Type B pancreatic cell (in vitro differentiated cells): ENCODE measurements around the gene SHCBP1L. TPM values are rescaled to one million over a fixed set of nuclear protein-coding genes. Genes with fewer than 3 reads are reported as not detected.
A peak's percentile ranks its signal among the peaks of the same experiment; 100 is the strongest.

Experiments used
- DNase-seq: peaks from one replicate; pipeline ENCODE4 v3.0.0; 2021; ENCODE audit warnings: mixed read lengths; ENCODE audit not compliant: unreplicated experiment; ENCODE audit errors: extremely low spot score
- H3K27ac Mint-ChIP-seq: 2 replicates; pipeline ENCODE4 v1.8.0; 2021; ENCODE audit warnings: mild to moderate bottlenecking, mixed read lengths
- H3K27me3 Mint-ChIP-seq: 2 replicates; pipeline ENCODE4 v1.8.0; 2021; ENCODE audit warnings: mixed read lengths
- H3K36me3 Mint-ChIP-seq: 2 replicates; pipeline ENCODE4 v1.8.0; 2021; ENCODE audit warnings: mixed read lengths
- H3K4me1 Mint-ChIP-seq: one replicate; pipeline ENCODE4 v1.8.0; 2021; ENCODE audit warnings: mixed read lengths; ENCODE audit not compliant: unreplicated experiment
- H3K4me3 Mint-ChIP-seq: 2 replicates; pipeline ENCODE4 v1.8.0; 2021; ENCODE audit warnings: mild to moderate bottlenecking, mixed read lengths
- H3K9me3 Mint-ChIP-seq: 2 replicates; pipeline ENCODE4 v1.8.0; 2021; ENCODE audit warnings: mixed read lengths
- CTCF ChIP-seq: fragments of 200-600 bp; sonication (generic); conservative IDR thresholded peaks from 2 replicates; pipeline ENCODE4 v1.5.0; 2021; ENCODE audit warnings: antibody characterized with exemption, mild to moderate bottlenecking
- total RNA-seq: library from RNA; stranded (reverse); gene quantifications from 2 replicates; pipeline ENCODE4 v1.2.1, GENCODE V29; 2021; ENCODE audit warnings: low replicate concordance

The SHCBP1L gene
- total RNA-seq, 1 donor from 2014 or later = not detected

GRCh38 chr1:182971219-182971618, 18.3 kb upstream of the SHCBP1L start:
- Mint-ChIP-seq H3K27ac (no peak overlapping the region), H3K4me1 (peaks cover 15% of the 10 kb centered on the region), H3K9me3 (no peaks in the 10 kb centered on the region), H3K27me3 (no peaks in the 10 kb centered on the region), H3K36me3 (no peaks in the 10 kb centered on the region), H3K4me3 (no peak overlapping the region)
- TF ChIP-seq CTCF = no peak
- DNase-seq = no peak

- DNase-seq = no peak
- peaks cover 15% of the 10 kb centered on the region for H3K4me1 Mint-ChIP-seq
- H3K36me3 Mint-ChIP-seq = no peaks in the 10 kb centered on the region
- no peak for TF ChIP-seq CTCF
- no peak overlapping the region for H3K4me3 Mint-ChIP-seq
- H3K9me3 Mint-ChIP-seq = no peaks in the 10 kb centered on the region
- peak overlapping the region; percentile 82 for H3K27ac Mint-ChIP-seq
- no peaks in the 10 kb centered on the region for H3K27me3 Mint-ChIP-seq
Measured at GRCh38 chr1:182968836-182969734, 16.1 kb upstream of the SHCBP1L start.

- DNase-seq = no peak
- no peaks in the 10 kb centered on the region for H3K9me3 Mint-ChIP-seq
- no peaks in the 10 kb centered on the region for H3K36me3 Mint-ChIP-seq
- no peak for TF ChIP-seq CTCF
- peak overlapping the region; percentile 44 for H3K4me3 Mint-ChIP-seq
- H3K27me3 Mint-ChIP-seq = no peaks in the 10 kb centered on the region
- peak overlapping the region; percentile 82 for H3K27ac Mint-ChIP-seq
- peaks cover 15% of the 10 kb centered on the region for H3K4me1 Mint-ChIP-seq
Measured at GRCh38 chr1:182968151-182968741, 15.3 kb upstream of the SHCBP1L start.

- H3K9me3 Mint-ChIP-seq = no peaks in the 10 kb centered on the region
- no peak overlapping the region for H3K27ac Mint-ChIP-seq
- H3K4me1 Mint-ChIP-seq = peaks cover 21% of the 10 kb centered on the region
- no peaks in the 10 kb centered on the region for H3K27me3 Mint-ChIP-seq
- H3K4me3 Mint-ChIP-seq = no peak overlapping the region
- no peak for TF ChIP-seq CTCF
- H3K36me3 Mint-ChIP-seq = no peaks in the 10 kb centered on the region
- no peak for DNase-seq
Measured at GRCh38 chr1:182965861-182966260, 12.9 kb upstream of the SHCBP1L start.

GRCh38 chr1:182965096-182965495, 12.1 kb upstream of the SHCBP1L start:
- Mint-ChIP-seq H3K4me1 (peaks cover 21% of the 10 kb centered on the region), H3K27me3 (no peaks in the 10 kb centered on the region), H3K9me3 (no peaks in the 10 kb centered on the region), H3K36me3 (no peaks in the 10 kb centered on the region), H3K4me3 (no peak overlapping the region), H3K27ac (no peak overlapping the region)
- DNase-seq = no peak
- no peak for TF ChIP-seq CTCF
